GM03348 (cell line): ENCODE measurements around the gene UTP3.
"Not testable (repeated sequence)": the region's sequence is repeated elsewhere in the genome, so short reads cannot be mapped to it uniquely, and the experiment has no call there.

Source experiments
- DNase-seq: peaks from one replicate; pipeline ENCODE4 v3.0.0; 2012; ENCODE audit warnings: low spot score

The UTP3 gene

GRCh38 chr4:70718811-70719604, 30.7 kb downstream of the UTP3 start:
- no peak for DNase-seq

DNA sequence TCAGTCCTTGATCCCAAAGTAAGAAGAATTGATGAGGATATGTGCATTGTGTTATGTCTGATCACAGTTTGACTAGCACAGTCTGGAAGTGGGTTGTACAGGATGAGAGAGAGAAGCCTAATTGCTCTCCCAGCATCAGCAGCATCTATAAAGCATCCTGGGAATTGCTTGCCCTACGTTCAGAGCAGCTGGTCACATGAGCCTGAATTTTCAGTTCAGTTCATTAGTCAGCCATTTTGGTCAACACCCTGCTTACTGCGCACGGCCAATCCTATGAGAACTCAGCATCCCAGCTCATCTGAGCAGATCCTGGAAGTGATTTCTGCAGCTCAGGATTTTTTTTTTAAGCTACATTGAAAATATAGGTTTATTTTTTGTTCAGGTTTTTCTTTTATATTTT, 33.4 kb downstream of the UTP3 start, which contains the start of gene RUFY3:
Gene RUFY3, plus strand, starts transcription at position 218 of the 400 bp plus-strand sequence. CDS start 610 bp downstream, outside the sequence.
- peak; percentile 77 for DNase-seq

GRCh38 chr4:70722199-70722791, 34.0 kb downstream of the UTP3 start:
- peak; percentile 25 for DNase-seq

GRCh38 chr4:70724463-70724862, 36.1 kb downstream of the UTP3 start:
- no peak for DNase-seq

- DNase-seq = no peak
Measured at GRCh38 chr4:70725633-70726032, 37.3 kb downstream of the UTP3 start.

GRCh38 chr4:70726515-70726914, 38.2 kb downstream of the UTP3 start:
- DNase-seq = not testable (repeated sequence)

DNA sequence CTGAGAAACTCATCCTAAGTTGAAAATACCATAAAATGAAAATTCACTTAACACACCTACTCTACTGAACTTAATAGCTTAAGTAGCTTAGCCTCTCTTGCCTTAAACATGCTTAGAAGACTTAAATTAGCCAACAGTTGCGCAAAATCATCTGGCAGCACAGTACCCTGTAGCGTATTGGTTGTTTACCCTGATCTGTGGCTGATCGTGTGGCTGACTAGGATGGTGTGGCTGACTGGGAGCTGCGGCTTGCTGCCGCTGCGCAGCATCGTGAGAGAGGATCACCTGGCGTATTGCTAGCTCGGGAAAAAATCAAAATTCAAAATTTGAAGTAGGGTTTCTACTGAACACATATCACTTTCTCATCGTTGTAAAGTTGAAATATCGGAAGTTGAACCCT, 39.8 kb downstream of the UTP3 start:
- no peak for DNase-seq

DNA sequence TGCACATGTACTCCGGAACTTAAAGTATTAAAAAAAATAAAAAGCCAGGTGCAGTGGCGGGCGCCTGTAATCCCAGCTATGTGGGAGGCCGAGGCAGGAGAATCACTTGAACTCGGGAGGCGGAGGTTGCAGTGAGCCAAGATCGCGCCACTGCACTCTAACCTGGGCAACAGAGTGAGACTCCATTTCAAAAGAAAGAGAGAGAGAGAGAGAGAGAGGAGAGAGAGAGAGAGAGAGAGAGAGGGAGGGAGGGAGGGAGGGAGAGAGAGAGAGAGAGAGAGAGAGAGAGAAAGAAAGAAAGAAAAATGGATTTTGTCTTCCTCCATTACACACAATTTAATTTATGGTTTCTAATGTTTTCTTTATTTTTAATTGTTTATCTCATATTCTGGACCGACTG, 44.5 kb downstream of the UTP3 start:
- DNase-seq = not testable (repeated sequence)

DNA sequence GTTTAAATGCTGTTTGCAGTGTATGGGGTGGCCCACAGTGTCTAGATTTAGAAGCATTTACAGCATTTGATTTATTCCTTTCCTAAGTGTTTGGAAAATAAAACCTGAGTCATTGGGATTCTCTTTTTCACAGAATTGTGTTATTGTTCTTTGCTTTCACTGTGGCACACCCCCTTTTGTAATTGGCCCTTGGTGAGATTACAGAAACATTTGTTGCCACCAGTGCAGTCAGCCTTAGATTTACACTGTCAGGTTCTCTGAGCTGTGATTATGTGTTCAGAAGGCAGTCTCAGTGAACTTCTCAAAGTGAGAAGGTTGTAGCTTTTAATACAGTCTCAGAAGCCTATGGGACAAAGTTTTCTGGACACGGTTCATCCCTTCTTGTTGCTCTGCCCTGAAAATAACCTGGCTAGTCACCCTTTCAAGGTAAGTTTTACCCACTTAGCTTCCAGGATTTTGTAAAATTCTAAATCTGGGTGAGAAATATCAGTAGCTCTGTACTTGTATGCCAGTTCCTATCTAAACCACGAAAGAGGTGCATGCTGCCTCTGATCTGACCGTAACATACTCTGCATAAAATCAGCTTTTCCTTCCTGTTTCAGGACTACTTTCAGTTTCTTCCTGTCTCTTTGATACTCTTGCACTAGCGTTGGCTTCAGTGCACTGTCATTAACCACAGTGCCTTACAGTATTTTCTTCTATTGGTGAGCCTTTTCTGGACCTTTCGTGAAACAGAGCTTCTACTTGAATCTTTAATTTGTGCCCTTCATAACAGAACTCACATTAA, 46.0 kb downstream of the UTP3 start:
- DNase-seq = peak; percentile 50

GRCh38 chr4:70734971-70735370, 46.6 kb downstream of the UTP3 start:
- no peak for DNase-seq

GRCh38 chr4:70735915-70736314, 47.6 kb downstream of the UTP3 start:
- not testable (repeated sequence) for DNase-seq

- DNase-seq = no peak
Measured at GRCh38 chr4:70737006-70737405, 48.7 kb downstream of the UTP3 start.

DNA sequence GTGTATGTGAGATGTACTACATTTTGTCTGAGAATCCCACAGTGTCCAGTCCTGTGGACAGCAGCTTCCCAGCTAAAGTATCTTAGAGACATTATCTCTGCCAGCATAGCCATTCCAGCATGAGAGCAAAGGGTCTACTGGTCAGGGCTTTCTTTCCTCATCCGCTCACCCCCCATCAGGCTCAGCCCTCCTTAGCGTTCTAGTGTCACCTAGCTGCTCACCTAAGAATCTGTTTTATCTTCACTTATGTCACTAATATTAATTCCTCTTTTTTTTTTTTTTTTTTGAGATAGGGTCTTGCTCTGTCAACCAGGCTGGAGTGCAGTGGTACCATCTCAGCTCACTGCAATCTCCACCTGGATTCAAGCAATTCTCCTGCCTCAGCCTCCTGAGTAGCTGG, 49.1 kb downstream of the UTP3 start:
- no peak for DNase-seq

- DNase-seq = no peak
Measured at GRCh38 chr4:70739496-70740337, 51.4 kb downstream of the UTP3 start.
